Activated CD4-positive, alpha-beta memory T cell treated with anti-CD3 and anti-CD28 coated beads for 36 hours (primary cell): ENCODE measurements around the gene CCDC78. TPM values are rescaled to one million over a fixed set of nuclear protein-coding genes. Genes with fewer than 3 reads are reported as not detected.
A peak's percentile ranks its signal among the peaks of the same experiment; 100 is the strongest.

Source experiments
- CTCF ChIA-PET: fragments of 350-600 bp; sonication (Branson Sonifier 250); formaldehyde crosslinking; loops from one replicate; lab custom pipeline; 2021; ENCODE audit warnings: antibody characterized with exemption, inconsistent platforms; lab: Charles Lee
- POLR2A ChIA-PET: fragments of 350-600 bp; sonication (Branson Sonifier 250); formaldehyde crosslinking; loops from one replicate; lab custom pipeline; 2021; ENCODE audit warnings: antibody characterized with exemption; lab: Charles Lee
- DNase-seq: peaks from one replicate; pipeline ENCODE4 v3.0.0-alpha.2; 2020
- H3K27ac Mint-ChIP-seq: one replicate; pipeline ENCODE4 v1.8.0; 2021; ENCODE audit warnings: mixed read lengths
- H3K27me3 Mint-ChIP-seq: one replicate; pipeline ENCODE4 v1.8.0; 2021; ENCODE audit warnings: mixed read lengths
- H3K36me3 Mint-ChIP-seq: one replicate; pipeline ENCODE4 v1.8.0; 2021; ENCODE audit warnings: mixed read lengths
- H3K4me1 Mint-ChIP-seq: one replicate; pipeline ENCODE4 v1.8.0; 2021; ENCODE audit warnings: low read depth, mixed read lengths
- H3K4me3 Mint-ChIP-seq: one replicate; pipeline ENCODE4 v1.8.0; 2021; ENCODE audit warnings: mild to moderate bottlenecking, mixed read lengths
- H3K9me3 Mint-ChIP-seq: one replicate; pipeline ENCODE4 v1.8.0; 2021; ENCODE audit warnings: mixed read lengths
- intact Hi-C: fragments of 100-400 bp; cut with micrococcal nuclease; formaldehyde crosslinking; loops from one replicate; pipeline ENCODE4 v1.15.1; 2023
- total RNA-seq, 2 experiments: library from RNA; stranded (reverse); gene quantifications; one replicate each; pipeline ENCODE4 v1.2.3, GENCODE V29; 2021

The CCDC78 gene
- total RNA-seq, 2 experiments from 2014 or later = 3.3 to 4.2 TPM

DNA sequence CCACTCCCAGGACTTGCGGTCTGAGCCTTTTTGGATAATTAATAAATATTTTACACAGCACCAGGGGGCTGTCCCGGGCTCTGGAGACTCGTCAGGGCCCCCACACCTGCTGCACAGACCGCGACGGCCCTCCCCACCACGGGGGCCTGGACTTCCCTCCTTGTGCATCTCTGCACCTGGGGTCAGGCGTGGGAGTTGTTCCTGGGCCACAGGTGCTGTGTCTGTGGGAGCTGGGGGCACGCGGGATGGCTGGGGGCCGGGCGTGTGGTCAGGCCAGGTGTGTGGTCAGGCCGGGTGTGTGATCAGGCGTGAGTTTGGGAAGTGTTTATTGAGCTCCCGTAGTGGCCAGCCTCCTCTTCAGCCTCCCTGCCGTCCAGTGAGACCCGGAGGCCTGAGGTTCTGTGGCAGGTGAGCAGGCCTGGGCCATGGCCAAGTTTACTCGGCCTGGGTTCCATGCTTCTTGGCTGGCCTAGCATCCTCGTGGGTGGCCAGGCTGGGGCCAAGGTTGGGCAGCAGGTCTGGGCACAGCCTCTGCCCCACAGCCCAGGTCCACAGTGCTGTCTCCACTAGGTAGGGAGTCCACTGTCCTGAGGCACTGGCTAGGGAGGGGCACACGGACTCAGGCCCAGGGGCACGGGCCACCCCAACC, 47.9 kb downstream of the CCDC78 start:
- Mint-ChIP-seq H3K4me3 (no peak overlapping the region), H3K27ac (no peak overlapping the region), H3K27me3 (no peaks in the 10 kb centered on the region), H3K36me3 (peaks cover 15% of the 10 kb centered on the region), H3K4me1 (peaks cover 37% of the 10 kb centered on the region), H3K9me3 (no peaks in the 10 kb centered on the region)
- CTCF ChIA-PET = no interaction called here
- intact Hi-C loops = no loop called here
- no peak for DNase-seq
- POLR2A ChIA-PET = no interaction called here

- Mint-ChIP-seq H3K4me1 (peaks cover 31% of the 10 kb centered on the region), H3K27ac (no peak overlapping the region), H3K9me3 (no peaks in the 10 kb centered on the region), H3K27me3 (no peaks in the 10 kb centered on the region), H3K36me3 (peaks cover 16% of the 10 kb centered on the region), H3K4me3 (no peak overlapping the region)
- intact Hi-C loops = no loop called here
- CTCF ChIA-PET = no interaction called here
- POLR2A ChIA-PET = no interaction called here
- DNase-seq = no peak
Observed at GRCh38 chr16:677316-678190, 48.7 kb downstream of the CCDC78 start.

GRCh38 chr16:676913-677312, 49.3 kb downstream of the CCDC78 start:
- H3K27ac Mint-ChIP-seq = no peak overlapping the region
- intact Hi-C loops = no loop called here

GRCh38 chr16:676565-676902, 49.7 kb downstream of the CCDC78 start:
- no peak for DNase-seq
- peaks cover 8% of the 10 kb centered on the region for H3K36me3 Mint-ChIP-seq
- H3K27ac Mint-ChIP-seq = no peak overlapping the region
- CTCF ChIA-PET = interaction anchor here (1.1 kb wide), 1 partner anchor 10 kb away, joined by 3 read pairs; no protein-coding TSS in a partner anchor
- POLR2A ChIA-PET = interaction anchor here (1.3 kb wide), 1 partner anchor 88 kb away, joined by 3 read pairs; no protein-coding TSS in a partner anchor
- no peak overlapping the region for H3K4me3 Mint-ChIP-seq
- intact Hi-C loops = no loop called here
- H3K9me3 Mint-ChIP-seq = no peaks in the 10 kb centered on the region
- H3K27me3 Mint-ChIP-seq = no peaks in the 10 kb centered on the region
- peaks cover 20% of the 10 kb centered on the region for H3K4me1 Mint-ChIP-seq

More at GRCh38 chr16:676913-677312, 49.3 kb downstream of the CCDC78 start:
- Mint-ChIP-seq H3K27me3 (no peaks in the 10 kb centered on the region), H3K36me3 (peaks cover 11% of the 10 kb centered on the region), H3K9me3 (no peaks in the 10 kb centered on the region), H3K4me1 (peaks cover 24% of the 10 kb centered on the region), H3K4me3 (no peak overlapping the region)
- DNase-seq = no peak
- CTCF ChIA-PET = interaction anchor here (1.1 kb wide), 1 partner anchor 9 kb away, joined by 3 read pairs; no protein-coding TSS in a partner anchor
- POLR2A ChIA-PET = no interaction called here

DNA sequence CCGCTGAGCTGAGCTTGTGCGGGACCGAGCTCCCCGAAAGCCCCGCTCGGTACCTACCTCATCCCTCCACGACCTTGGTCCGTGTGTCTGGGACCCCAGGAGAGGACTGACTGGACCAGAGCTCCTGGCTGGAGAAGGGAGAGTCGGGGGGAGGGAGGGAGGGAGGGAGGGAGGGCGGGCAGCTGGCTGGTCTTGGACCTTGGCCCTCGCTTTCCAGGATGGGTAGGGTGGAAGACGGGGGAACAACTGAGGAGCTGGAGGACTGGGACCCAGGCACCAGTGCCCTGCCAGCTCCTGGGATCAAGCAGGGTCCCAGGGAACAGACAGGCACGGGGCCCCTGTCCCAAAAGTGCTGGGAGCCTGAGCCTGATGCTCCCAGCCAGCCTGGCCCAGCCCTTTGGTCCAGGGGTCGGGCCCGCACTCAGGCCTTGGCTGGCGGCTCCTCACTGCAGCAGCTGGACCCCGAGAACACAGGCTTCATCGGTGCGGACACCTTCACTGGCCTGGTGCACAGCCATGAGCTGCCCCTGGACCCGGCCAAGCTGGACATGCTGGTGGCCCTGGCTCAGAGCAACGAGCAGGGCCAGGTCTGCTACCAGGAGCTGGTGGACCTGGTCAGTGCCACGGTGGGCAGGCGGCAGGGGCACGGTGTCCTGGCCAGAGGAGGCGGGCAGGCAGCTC, 50.2 kb downstream of the CCDC78 start:
- Mint-ChIP-seq H3K4me1 (peaks cover 15% of the 10 kb centered on the region), H3K4me3 (no peak overlapping the region), H3K36me3 (peaks cover 7% of the 10 kb centered on the region), H3K27me3 (no peaks in the 10 kb centered on the region), H3K9me3 (no peaks in the 10 kb centered on the region), H3K27ac (no peak overlapping the region)
- DNase-seq = no peak
- ChIA-PET CTCF (interaction anchor here (1.1 kb wide), 1 partner anchor 10 kb away, joined by 3 read pairs; no protein-coding TSS in a partner anchor), POLR2A (interaction anchor here (1.1 to 1.3 kb wide), 3 partner anchors 8 to 88 kb away, joined by 3 read pairs; partner anchors contain the start of gene JMJD8)
- intact Hi-C loops = no loop called here

DNA sequence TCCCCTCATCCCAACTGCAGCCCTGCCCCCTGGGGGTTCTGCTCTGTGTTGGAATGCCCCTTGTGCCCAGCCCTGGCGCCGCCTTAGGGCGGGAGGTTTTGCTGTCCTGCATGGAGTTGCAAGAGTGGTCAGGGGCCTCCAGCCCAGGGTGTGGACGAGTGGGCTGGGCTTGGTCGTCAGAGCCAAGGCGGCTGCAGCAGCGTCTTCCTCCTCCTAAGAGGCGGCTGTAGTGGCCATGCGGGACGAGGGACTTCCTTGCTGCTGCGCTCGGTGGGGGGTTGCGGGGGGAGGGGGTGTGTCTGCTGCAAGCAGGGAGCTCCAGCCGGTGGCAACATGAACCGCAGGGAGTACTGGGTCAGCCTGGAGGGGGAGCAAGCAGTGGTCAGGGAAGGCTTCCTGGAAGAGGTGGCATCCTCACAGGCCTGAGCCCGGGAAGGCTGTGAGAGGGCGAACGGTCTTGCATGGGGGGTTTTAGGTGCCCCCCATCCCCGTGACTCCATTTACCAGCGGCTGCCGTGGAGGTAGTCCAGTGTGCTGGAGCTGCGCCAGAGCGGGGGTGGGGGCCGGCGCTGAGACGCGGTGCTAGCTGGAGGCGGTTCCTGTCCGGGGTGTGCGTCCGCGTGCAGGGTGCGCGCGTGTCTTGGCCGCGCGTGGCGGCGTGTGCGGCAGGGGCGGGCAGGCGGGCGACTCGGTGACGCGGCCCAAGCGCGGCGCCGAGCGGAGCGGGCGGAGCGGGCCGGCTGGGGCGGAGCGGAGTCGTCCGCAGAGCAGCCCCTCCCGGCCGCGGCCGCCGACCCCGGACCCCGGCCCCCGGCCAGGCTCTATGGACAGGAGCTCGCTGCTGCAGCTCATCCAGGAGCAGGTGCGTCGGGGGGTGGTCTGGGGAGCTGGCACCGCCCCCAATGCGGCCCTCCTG, 51.0 kb downstream of the CCDC78 start, which contains the start of gene RHBDL1:
Gene RHBDL1, plus strand, starts transcription at position 704 of the 916 bp plus-strand sequence. Its CDS starts 120 bp downstream, at position 824.
- H3K4me1 Mint-ChIP-seq = peaks cover 13% of the 10 kb centered on the region
- H3K27ac Mint-ChIP-seq = no peak within 1 kb of the TSS
- ChIA-PET POLR2A (interaction anchor here (1.1 to 1.3 kb wide), 3 partner anchors 9 to 87 kb away, joined by 3 read pairs; partner anchors contain the start of gene JMJD8), CTCF (interaction anchor here (1.1 kb wide), 1 partner anchor 11 kb away, joined by 3 read pairs; no protein-coding TSS in a partner anchor)
- peak within 1 kb of the TSS; percentile 26 for H3K4me3 Mint-ChIP-seq
- no peaks in the 10 kb centered on the region for H3K27me3 Mint-ChIP-seq
- no peaks in the 10 kb centered on the region for H3K9me3 Mint-ChIP-seq
- intact Hi-C loops = no loop called here
- H3K36me3 Mint-ChIP-seq = peaks cover 7% of the 10 kb centered on the region
- no peak for DNase-seq

- Mint-ChIP-seq H3K36me3 (peaks cover 12% of the 10 kb centered on the region), H3K27me3 (no peaks in the 10 kb centered on the region), H3K9me3 (no peaks in the 10 kb centered on the region), H3K4me1 (peaks cover 11% of the 10 kb centered on the region), H3K4me3 (no peak overlapping the region), H3K27ac (no peak overlapping the region)
- intact Hi-C loops = no loop called here
- no peak for DNase-seq
- ChIA-PET CTCF (no interaction called here), POLR2A (interaction anchor here (0.6 kb wide), 1 partner anchor 41 kb away, joined by 3 read pairs; the partner anchor contains the start of gene METRN)
Observed at GRCh38 chr16:674214-674881, 51.9 kb downstream of the CCDC78 start.

GRCh38 chr16:673399-673991, 52.7 kb downstream of the CCDC78 start:
- H3K4me3 Mint-ChIP-seq = no peak overlapping the region
- DNase-seq = no peak
- CTCF ChIA-PET = no interaction called here
- H3K36me3 Mint-ChIP-seq = peaks cover 12% of the 10 kb centered on the region
- no peaks in the 10 kb centered on the region for H3K27me3 Mint-ChIP-seq
- peaks cover 10% of the 10 kb centered on the region for H3K4me1 Mint-ChIP-seq
- H3K27ac Mint-ChIP-seq = no peak overlapping the region
- intact Hi-C loops = no loop called here
- no peaks in the 10 kb centered on the region for H3K9me3 Mint-ChIP-seq
- POLR2A ChIA-PET = no interaction called here

DNA sequence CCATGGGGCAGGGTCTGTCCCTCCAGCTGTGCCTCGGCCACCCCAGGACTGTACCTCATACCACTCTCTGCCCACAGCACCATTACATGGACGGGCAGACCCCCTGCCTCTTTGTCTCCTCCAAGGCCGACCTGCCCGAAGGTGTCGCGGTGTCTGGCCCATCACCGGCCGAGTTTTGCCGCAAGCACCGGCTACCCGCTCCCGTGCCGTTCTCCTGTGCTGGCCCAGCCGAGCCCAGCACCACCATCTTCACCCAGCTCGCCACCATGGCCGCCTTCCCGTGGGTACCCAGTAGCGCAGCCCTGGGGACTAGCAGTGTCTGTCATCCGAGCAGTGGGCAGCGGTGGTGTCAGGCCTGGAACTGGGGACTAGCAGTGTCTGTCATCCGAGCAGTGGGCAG, 53.4 kb downstream of the CCDC78 start:
- Mint-ChIP-seq H3K27ac (no peak overlapping the region), H3K9me3 (no peaks in the 10 kb centered on the region), H3K4me1 (peaks cover 10% of the 10 kb centered on the region), H3K36me3 (peaks cover 12% of the 10 kb centered on the region), H3K4me3 (peak overlapping the region; percentile 9), H3K27me3 (no peaks in the 10 kb centered on the region)
- DNase-seq = no peak
- ChIA-PET CTCF (no interaction called here), POLR2A (no interaction called here)
- intact Hi-C loops = no loop called here
